GM12873 (cell line): ENCODE data around the gene GAPVD1.
A peak's percentile ranks its signal among the peaks of the same experiment; 100 is the strongest.

Experiments
- CTCF ChIP-seq: IDR thresholded peaks from 2 replicates; pipeline ENCODE4 v1.5.1; 2012; ENCODE audit warnings: low read depth, mild to moderate bottlenecking, moderate library complexity, low read length, control low read depth; ENCODE audit not compliant: insufficient read depth; ENCODE audit errors: missing control alignments

Gene GAPVD1

GRCh38 chr9:125238915-125239446 is 22.6 kb upstream of the GAPVD1 start:
- TF ChIP-seq CTCF = no peak

GRCh38 chr9:125239631-125240597 is 21.7 kb upstream of the GAPVD1 start:
- no peak for TF ChIP-seq CTCF

GRCh38 chr9:125240649-125240999 is 21.0 kb upstream of the GAPVD1 start:
- no peak for TF ChIP-seq CTCF

GRCh38 chr9:125241000-125241862 is 20.4 kb upstream of the GAPVD1 start, which contains the start of gene HSPA5:
HSPA5 (minus strand) TSS chr9:125241343; CDS start chr9:125241126, 217 bp downstream.
- TF ChIP-seq CTCF = peak; percentile 18

GRCh38 chr9:125241863-125242739 is 19.5 kb upstream of the GAPVD1 start:
- no peak for TF ChIP-seq CTCF

- TF ChIP-seq CTCF = no peak
These were observed 17.8 kb upstream of the GAPVD1 start for GRCh38 chr9:125243792-125244260.
